SJCRH30 (cell line): ENCODE results near the gene P4HB. TPM values are rescaled to one million over a fixed set of nuclear protein-coding genes. Genes with fewer than 3 reads are reported as not detected.
A peak's percentile ranks its signal among the peaks of the same experiment; 100 is the strongest.

ENCODE experiments used
- DNase-seq, 2 experiments: peaks; one replicate each; pipeline ENCODE4 v3.0.0-alpha.2; 2015 to 2020
- H3K27ac ChIP-seq: fragments of 250-450 bp; sonication (Bioruptor Pico); 2 replicates; pipeline ENCODE4 v1.5.1; 2020; ENCODE audit warnings: mild to moderate bottlenecking, moderate library complexity
- H3K27me3 ChIP-seq: fragments of 250-450 bp; sonication (Bioruptor Pico); 2 replicates; pipeline ENCODE4 v1.5.1; 2020; ENCODE audit warnings: mild to moderate bottlenecking, moderate library complexity
- H3K36me3 ChIP-seq: fragments of 250-450 bp; sonication (Bioruptor Pico); 2 replicates; pipeline ENCODE4 v1.5.1; 2020; ENCODE audit warnings: mild to moderate bottlenecking, moderate library complexity
- H3K4me1 ChIP-seq: fragments of 250-450 bp; sonication (Bioruptor Pico); 2 replicates; pipeline ENCODE4 v1.5.1; 2020; ENCODE audit warnings: mild to moderate bottlenecking, moderate library complexity
- H3K4me3 ChIP-seq: fragments of 250-450 bp; sonication (Bioruptor Pico); 2 replicates; pipeline ENCODE4 v1.5.1; 2020; ENCODE audit warnings: mild to moderate bottlenecking, moderate library complexity
- H3K9me3 ChIP-seq: fragments of 250-450 bp; sonication (Bioruptor Pico); replicated peaks from 2 replicates; pipeline ENCODE4 v1.5.1; 2020; ENCODE audit warnings: mild to moderate bottlenecking, moderate library complexity
- total RNA-seq: library from RNA; depleted of rRNA; stranded (reverse); fragments of >200 nt; shearing (Covaris generic); gene quantifications from 2 replicates; pipeline ENCODE4 v1.2.3, GENCODE V29; 2014

P4HB gene
- total RNA-seq, 1 experiment from 2014 or later = 620 TPM

- H3K27me3 ChIP-seq = no peaks in the 10 kb centered on the region
- H3K27ac ChIP-seq = no peak overlapping the region
- no peaks in the 10 kb centered on the region for H3K9me3 ChIP-seq
- no peak for DNase-seq
- no peak overlapping the region for H3K4me3 ChIP-seq
- H3K4me1 ChIP-seq = peaks cover 17% of the 10 kb centered on the region
- H3K36me3 ChIP-seq = peaks cover 6% of the 10 kb centered on the region
These were observed 22.7 kb downstream of the P4HB start for GRCh38 chr17:81837641-81838040.

GRCh38 chr17:81834831-81835267, 25.5 kb downstream of the P4HB start, which contains the start of gene PPP1R27:
Gene PPP1R27, minus strand, starts transcription at chr17:81835050. Its CDS starts 97 bp downstream, at chr17:81834953.
- Histone ChIP-seq H3K4me3 (peak within 1 kb of the TSS; percentile 77), H3K27me3 (no peaks in the 10 kb centered on the region), H3K4me1 (peaks cover 12% of the 10 kb centered on the region), H3K27ac (no peak within 1 kb of the TSS), H3K36me3 (no peaks in the 10 kb centered on the region), H3K9me3 (no peaks in the 10 kb centered on the region)
- no peak for DNase-seq

- H3K4me3 ChIP-seq = peak overlapping the region; percentile 77
- H3K27ac ChIP-seq = peak overlapping the region; percentile 71
- peaks cover 12% of the 10 kb centered on the region for H3K4me1 ChIP-seq
- H3K36me3 ChIP-seq = no peaks in the 10 kb centered on the region
- no peaks in the 10 kb centered on the region for H3K9me3 ChIP-seq
- H3K27me3 ChIP-seq = no peaks in the 10 kb centered on the region
- DNase-seq = no peak
These were observed 26.2 kb downstream of the P4HB start for GRCh38 chr17:81833921-81834830.

GRCh38 chr17:81833160-81833920, 27.0 kb downstream of the P4HB start, which contains the start of gene MCRIP1:
Gene MCRIP1, minus strand, starts transcription at chr17:81833291. Its CDS starts 8,785 bp downstream, at chr17:81824506.
- Histone ChIP-seq H3K36me3 (no peaks in the 10 kb centered on the region), H3K27me3 (no peaks in the 10 kb centered on the region), H3K4me1 (peaks cover 12% of the 10 kb centered on the region), H3K9me3 (no peaks in the 10 kb centered on the region), H3K4me3 (peak within 1 kb of the TSS; percentile 77), H3K27ac (peak within 1 kb of the TSS; percentile 71)
- DNase-seq = peak; percentile 98 to 99

GRCh38 chr17:81832608-81833159, 27.7 kb downstream of the P4HB start:
- Histone ChIP-seq H3K4me1 (peaks cover 12% of the 10 kb centered on the region), H3K9me3 (no peaks in the 10 kb centered on the region), H3K4me3 (peak overlapping the region; percentile 77), H3K36me3 (no peaks in the 10 kb centered on the region), H3K27me3 (no peaks in the 10 kb centered on the region), H3K27ac (no peak overlapping the region)
- DNase-seq = peak in 1 of 2 experiments; percentile 49

GRCh38 chr17:81831957-81832607, 28.3 kb downstream of the P4HB start:
- no peaks in the 10 kb centered on the region for H3K36me3 ChIP-seq
- DNase-seq = peak in 1 of 2 experiments; percentile 55
- H3K9me3 ChIP-seq = no peaks in the 10 kb centered on the region
- H3K27me3 ChIP-seq = no peaks in the 10 kb centered on the region
- no peak overlapping the region for H3K27ac ChIP-seq
- peak overlapping the region; percentile 77 for H3K4me3 ChIP-seq
- peaks cover 12% of the 10 kb centered on the region for H3K4me1 ChIP-seq

GRCh38 chr17:81831563-81831956, 28.8 kb downstream of the P4HB start:
- peak overlapping the region; percentile 77; the same call in 1 of the 2 replicates for H3K4me3 ChIP-seq
- no peak overlapping the region for H3K27ac ChIP-seq
- DNase-seq = no peak
- H3K4me1 ChIP-seq = peaks cover 12% of the 10 kb centered on the region
- H3K27me3 ChIP-seq = no peaks in the 10 kb centered on the region
- H3K9me3 ChIP-seq = no peaks in the 10 kb centered on the region
- H3K36me3 ChIP-seq = no peaks in the 10 kb centered on the region

GRCh38 chr17:81829858-81830257, 30.5 kb downstream of the P4HB start:
- Histone ChIP-seq H3K27me3 (no peaks in the 10 kb centered on the region), H3K27ac (no peak overlapping the region), H3K4me3 (no peak overlapping the region), H3K9me3 (no peaks in the 10 kb centered on the region), H3K4me1 (peaks cover 12% of the 10 kb centered on the region), H3K36me3 (no peaks in the 10 kb centered on the region)
- DNase-seq = no peak

- Histone ChIP-seq H3K27ac (no peak overlapping the region), H3K36me3 (no peaks in the 10 kb centered on the region), H3K9me3 (no peaks in the 10 kb centered on the region), H3K4me3 (no peak overlapping the region), H3K27me3 (no peaks in the 10 kb centered on the region), H3K4me1 (peaks cover 9% of the 10 kb centered on the region)
- no peak for DNase-seq
These were observed 31.7 kb downstream of the P4HB start for GRCh38 chr17:81828656-81829055.

GRCh38 chr17:81825841-81826466, 34.4 kb downstream of the P4HB start:
- H3K4me1 ChIP-seq = no peaks in the 10 kb centered on the region
- DNase-seq = no peak
- no peaks in the 10 kb centered on the region for H3K27me3 ChIP-seq
- no peaks in the 10 kb centered on the region for H3K36me3 ChIP-seq
- no peak overlapping the region for H3K27ac ChIP-seq
- no peaks in the 10 kb centered on the region for H3K9me3 ChIP-seq
- no peak overlapping the region for H3K4me3 ChIP-seq

GRCh38 chr17:81824595-81824994, 35.7 kb downstream of the P4HB start:
- Histone ChIP-seq H3K36me3 (no peaks in the 10 kb centered on the region), H3K4me1 (no peaks in the 10 kb centered on the region), H3K9me3 (no peaks in the 10 kb centered on the region), H3K27me3 (no peaks in the 10 kb centered on the region), H3K27ac (no peak overlapping the region), H3K4me3 (no peak overlapping the region)
- no peak for DNase-seq

GRCh38 chr17:81823820-81824550, 36.4 kb downstream of the P4HB start:
- no peak overlapping the region for H3K27ac ChIP-seq
- no peak for DNase-seq
- no peaks in the 10 kb centered on the region for H3K27me3 ChIP-seq
- H3K9me3 ChIP-seq = no peaks in the 10 kb centered on the region
- H3K4me1 ChIP-seq = no peaks in the 10 kb centered on the region
- no peaks in the 10 kb centered on the region for H3K36me3 ChIP-seq
- H3K4me3 ChIP-seq = no peak overlapping the region

- H3K4me3 ChIP-seq = no peak overlapping the region
- H3K27me3 ChIP-seq = no peaks in the 10 kb centered on the region
- no peak overlapping the region for H3K27ac ChIP-seq
- no peaks in the 10 kb centered on the region for H3K36me3 ChIP-seq
- no peaks in the 10 kb centered on the region for H3K9me3 ChIP-seq
- H3K4me1 ChIP-seq = no peaks in the 10 kb centered on the region
- no peak for DNase-seq
These were observed 37.1 kb downstream of the P4HB start for GRCh38 chr17:81822996-81823819.
